ENCODE measurements around the gene UNC93B1.
"Not testable (repeated sequence)": the region's sequence is repeated elsewhere in the genome, so short reads cannot be mapped to it uniquely, and the experiment has no call there.

The UNC93B1 gene

GRCh38 chr11:68007498-68008380 lies 3.8 kb upstream of the UNC93B1 start:
- DNase-seq = no peak

DNA sequence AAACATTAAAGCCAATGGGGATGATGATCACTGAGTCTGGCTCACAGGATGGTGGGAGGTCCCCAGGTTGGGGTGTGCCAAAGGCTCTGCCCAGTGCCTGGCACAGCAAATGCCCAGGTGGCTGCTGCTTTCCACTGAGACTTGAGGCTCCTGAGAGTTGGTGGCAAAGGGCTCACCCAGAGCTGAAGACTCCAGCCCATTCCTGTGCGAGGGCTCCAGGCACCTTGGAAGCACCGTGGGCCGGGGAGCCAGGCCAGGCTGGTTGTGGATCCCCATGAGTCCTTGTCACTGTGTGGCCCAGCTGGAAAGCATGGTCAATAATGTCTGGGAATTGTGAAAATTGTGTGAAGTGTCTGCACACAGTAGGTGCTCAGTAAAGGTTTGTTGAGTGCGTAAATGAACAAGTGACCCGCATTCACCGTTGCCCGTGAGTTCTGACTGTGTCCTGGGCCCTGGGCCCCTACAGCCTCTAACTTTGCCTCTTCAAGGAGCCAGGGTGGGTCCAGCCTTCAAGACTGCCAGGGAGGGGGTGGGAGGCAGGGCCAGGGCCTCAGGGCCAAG lies 2.8 kb upstream of the UNC93B1 start:
- DNase-seq = no peak

GRCh38 chr11:68004551-68005335 lies 846 bp upstream of the UNC93B1 start:
- no peak for DNase-seq

DNA sequence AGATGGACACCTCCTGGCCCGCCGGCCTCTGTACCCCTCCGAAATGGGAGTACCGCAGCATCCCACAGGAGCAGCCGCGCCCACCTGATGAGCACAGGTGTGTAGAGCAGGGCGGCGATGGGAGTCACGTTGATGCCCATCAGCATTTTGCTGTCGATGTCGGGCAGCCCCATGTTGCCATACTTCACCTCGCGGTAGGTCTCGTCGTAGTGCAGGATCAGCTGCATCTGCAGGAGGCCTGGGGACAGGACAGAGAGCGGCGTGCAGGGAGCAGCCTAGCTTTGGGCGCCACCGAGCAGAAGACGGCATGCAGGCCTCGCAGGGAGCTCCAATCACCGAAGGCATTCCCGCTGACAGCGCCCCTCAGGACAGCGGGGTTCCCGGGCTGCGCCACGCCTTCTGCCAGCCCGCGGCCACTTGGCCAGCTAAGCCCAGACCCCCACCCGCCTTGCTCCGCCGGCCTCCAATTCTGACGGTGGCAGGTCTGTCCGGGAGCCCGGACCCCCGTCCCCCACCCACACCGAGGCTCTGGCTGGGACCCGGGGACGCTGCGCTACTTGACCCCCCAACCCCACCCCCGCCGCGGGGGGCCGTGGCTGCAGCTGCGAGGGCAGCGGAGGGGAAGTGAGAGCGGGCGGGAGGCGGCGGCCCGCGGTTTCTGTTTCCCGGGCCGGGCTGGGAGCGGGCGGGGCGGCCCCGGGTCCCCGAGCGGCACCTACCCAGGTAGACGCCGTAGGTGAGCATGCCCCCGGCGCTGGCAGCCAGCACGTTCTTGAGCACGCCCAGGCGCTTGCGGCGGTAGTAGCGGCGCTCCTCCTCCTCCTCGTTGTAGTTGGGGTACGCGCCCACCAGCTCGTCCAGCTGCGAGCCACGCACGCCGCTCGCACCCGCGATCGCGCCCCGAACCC lies 705 bp downstream of the UNC93B1 start:
- DNase-seq = peak; percentile 78

GRCh38 chr11:68002575-68002937 lies 1.3 kb downstream of the UNC93B1 start:
- DNase-seq = no peak

DNA sequence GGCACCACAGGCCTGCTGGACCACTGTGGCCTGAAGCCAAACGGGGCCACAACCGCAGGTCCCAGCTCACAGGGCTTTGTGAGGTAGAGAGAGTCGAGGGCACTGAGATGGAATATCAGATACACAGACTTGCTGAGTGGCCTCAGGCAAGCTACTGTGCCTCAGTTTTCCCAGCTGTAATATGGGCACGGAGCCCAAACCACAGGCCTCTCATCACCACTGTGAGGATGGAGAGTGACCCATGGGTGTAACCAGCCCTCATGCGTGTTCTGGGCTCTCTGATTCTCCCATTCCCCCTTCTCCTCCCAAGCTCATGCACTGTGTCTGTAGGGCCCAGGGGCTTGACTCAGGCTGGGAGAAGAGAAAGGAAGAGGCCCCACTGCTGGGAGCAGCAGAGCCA lies 4.2 kb downstream of the UNC93B1 start:
- no peak for DNase-seq

DNA sequence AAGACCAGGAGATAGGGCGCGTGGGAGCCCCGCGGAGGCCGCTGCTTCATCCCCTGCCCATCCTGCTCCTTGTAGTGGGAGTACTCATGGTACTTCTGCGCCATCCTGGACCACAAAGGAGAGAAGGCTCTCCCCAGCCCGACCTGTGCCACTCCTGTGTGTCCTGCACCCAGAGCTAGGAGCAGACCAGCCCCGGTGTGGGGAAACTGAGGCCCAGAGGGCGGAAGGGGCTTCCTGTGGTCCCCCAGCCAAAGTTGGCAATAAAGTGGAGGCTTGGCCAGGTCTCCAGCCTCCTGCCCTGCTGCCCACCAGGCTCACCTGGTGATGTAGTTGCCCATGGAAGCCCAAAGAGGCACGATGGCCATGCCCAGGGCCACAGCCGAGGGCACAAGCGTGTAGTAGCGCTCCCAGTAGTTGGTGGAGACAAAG lies 4.7 kb downstream of the UNC93B1 start:
- no peak for DNase-seq

- DNase-seq = peak; percentile 42
Measured at GRCh38 chr11:67998150-67999045, 5.5 kb downstream of the UNC93B1 start.

DNA sequence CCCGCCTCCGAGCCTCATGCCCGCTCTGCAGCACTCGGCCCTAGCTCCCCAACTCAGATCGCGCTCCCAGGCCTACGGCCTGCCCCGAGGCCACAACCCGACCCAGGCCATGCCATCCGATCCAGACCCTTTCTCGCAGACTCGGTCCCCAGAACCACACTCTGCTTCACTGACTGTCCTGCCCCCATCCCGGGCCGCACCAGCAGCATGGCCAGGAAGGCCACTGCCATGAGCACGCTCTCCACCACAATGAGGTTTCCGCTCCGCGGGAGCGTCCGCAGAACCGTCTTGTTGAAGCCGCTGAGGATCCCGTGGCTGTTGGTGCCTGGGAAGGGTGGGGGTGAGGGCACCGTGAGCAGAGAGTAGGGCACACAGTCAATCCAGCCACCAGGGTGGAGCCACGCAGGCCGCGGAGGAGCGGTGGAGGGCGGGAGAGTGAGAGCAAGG lies 6.4 kb downstream of the UNC93B1 start:
- DNase-seq = no peak

DNA sequence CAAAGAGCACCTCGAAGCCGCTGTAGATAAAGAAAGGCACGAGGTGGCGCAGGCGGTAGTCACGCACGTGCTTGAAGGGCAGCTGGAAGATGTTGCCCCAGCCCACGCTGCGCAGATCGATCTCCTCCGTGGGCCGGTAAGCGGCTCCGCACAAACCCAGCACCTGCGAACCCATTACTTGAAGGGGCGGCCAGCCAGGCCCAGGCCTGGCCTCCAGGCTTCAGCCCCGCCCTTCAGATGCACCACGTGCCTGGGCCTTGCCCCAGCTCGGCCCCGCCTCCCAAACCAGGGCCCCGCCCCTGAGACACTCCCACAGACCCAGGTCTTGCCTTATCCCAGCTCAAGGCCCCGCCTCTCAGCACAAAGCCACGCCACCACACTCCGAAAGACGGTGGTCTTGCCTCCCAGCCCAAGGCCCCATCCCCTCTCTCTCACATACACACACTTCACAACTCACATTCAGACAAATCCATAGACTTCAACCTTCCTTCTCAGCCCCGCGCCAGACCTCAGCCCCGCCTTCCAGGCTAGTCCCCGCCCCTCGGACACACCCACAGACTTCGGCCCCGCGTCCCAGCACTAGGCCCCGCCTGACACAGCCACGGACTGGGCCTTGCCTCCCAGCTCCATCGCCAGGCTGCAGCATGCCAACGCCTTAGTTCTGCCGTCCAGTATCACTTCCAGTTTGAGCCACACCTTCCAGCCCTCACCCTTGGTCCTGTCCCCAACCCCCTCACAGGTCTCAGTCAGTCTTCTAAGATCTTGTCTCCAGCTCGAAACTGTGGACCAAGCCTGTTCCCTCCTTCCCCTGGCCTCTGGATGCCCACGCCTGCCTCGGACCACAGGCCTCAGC lies 7.0 kb downstream of the UNC93B1 start:
- peak; percentile 22 for DNase-seq

- DNase-seq = no peak
Measured at GRCh38 chr11:67996051-67996450, 7.8 kb downstream of the UNC93B1 start.

DNA sequence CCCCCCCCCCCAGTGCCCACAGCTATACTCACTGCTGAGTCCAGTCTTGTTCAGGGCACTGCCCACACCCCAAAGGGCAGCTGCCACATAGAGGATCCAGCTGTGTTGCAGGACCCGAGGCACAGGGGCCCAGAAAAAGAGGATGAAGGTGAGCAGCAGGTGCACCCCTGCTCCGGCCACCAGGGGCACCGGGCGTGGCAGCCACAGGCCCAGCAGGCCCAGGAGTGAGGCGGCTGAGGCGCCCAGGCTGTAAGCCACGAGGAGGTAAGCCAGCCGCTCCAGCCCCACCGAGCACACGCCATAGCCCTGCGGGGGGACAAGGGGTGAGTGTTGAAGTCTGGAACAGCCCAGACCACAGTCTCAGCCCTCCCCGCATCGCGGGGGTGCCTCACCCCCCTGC lies 8.3 kb downstream of the UNC93B1 start:
- not testable (repeated sequence) for DNase-seq

DNA sequence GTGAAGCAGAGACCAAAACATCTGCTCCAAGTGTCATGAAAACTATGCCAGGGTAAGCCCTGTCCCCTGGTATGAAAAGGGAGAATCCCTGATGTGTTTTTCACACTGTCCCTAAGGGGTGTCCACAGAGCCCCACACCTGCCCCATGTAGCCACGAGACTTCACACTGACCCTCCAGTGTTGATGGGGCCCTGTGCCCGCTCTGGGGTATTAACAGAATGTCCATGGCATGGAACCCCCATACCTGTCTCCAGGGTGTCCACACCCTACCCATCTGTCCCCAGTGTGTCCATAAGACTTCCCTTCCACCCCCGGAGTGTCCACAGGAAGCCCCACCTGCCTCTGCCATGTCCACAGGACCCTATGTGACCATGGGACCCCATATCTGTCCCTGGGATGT lies 8.8 kb downstream of the UNC93B1 start:
- DNase-seq = not testable (repeated sequence)

DNA sequence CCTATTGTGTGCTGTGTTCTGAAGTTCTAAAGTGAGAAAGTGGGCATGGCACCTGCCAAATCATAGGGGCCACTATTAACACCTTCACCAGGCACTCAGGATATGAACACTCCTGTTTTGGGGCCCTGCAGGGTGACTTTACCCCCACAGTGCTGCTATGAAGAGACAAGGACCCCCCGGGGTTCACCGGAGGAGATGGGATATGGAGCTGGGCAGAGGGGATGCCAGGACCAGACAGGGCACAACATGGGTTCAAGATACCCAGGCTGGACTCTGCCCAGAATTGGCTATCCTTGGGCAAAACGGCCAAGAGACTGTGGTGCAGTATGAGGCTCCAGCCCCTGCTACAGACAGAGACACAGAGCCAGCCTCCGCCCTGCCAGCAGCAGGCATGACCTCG lies 9.5 kb downstream of the UNC93B1 start:
- not testable (repeated sequence) for DNase-seq

DNA sequence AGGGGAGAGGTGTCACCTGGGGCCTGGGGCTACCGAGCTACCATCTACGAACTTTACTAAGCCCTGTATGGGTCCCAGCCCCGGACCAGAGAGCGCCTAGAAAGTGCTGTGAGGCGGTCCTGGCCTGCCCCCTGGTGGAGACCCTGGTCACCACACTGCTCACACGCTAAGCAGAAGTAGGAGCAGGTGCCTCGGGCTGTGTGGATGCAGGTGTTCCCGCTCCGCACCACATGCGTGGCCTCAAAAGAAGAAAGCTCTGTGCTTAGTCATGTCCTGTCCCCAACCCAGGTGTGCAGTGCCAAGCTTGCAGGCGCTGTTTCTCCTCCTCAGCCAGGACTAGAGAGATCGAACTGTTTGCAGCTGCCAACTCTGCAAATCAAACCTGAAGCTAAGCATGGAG lies 10.1 kb downstream of the UNC93B1 start:
- peak; percentile 69 for DNase-seq

- DNase-seq = not testable (repeated sequence)
Measured at GRCh38 chr11:67991347-67992121, 12.4 kb downstream of the UNC93B1 start.

DNA sequence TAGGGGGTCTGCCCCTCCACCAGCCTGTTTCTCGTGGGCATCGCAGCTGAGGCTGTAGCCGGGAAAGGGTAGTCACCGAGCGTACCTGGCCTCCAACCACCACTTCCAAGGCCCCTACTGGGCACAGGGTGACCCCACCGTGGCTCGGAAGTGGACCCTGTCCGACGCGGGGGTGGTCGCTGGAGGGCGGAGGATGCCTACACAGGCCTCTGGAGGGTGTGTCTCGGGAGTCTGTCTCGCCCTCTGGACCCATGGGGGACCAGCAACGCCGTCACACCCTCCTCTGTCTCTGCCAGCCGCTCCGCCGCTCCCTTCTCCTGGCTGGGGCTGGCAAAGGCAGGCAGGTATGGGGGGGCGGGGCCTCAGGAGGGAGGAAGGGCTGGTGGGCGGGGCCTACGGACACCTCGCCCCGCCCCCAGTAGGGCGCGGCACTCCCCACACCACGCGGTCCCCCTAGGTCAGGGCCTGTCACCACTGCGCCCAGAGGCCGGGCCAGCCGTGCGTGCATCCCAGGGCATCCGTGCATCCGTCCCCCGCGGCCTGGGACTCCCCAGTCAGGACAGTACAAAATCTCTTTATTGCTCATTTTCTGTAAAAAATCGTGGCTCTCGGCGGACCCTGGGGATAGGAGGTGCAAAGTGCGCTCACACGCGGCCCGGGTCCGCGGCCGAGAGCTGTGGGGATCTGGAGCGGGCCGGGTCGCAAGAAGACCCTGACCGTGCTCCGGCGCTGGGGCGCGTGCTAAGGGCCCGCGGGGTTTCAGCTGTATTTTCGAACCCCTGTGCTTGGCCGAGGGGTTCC lies 13.2 kb downstream of the UNC93B1 start:
- DNase-seq = not testable (repeated sequence)

DNA sequence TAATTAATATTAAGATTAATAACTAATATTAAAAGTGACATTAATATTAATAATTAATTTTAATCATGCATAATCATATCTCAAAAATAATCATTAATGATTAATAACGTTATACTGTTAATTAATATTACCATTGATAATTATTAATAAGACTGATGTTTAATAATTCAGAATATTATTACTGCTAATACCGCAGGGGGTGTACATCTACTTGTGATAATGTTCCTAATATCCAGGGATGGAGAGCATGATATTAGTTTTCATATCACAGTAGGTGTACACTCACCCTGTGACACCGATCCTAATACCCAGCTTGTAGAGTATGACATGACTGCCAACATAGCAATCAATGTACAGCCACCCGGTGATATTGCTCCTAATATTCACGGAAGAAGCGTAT lies 18.6 kb downstream of the UNC93B1 start:
- DNase-seq = not testable (repeated sequence)

DNA sequence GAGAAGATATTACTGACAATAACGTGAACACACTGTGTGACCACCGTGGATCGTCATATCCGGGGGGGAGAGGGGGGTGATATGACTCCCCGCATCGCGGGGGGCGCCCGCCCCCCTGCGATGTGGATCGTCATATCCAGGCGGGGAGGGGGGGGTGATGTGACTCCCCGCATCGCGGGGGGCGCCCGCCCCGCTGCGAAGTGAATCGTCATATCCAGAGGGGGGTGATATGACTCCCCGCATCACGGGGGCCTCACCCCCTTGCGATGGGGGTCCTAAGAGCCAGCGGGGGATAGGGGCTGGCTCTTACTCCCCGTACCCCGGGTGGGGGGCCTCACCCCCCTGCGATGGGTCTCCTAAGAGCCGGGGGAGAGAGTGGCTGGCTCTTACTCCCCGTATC lies 19.9 kb downstream of the UNC93B1 start:
- no peak for DNase-seq

Data from CD4-positive, alpha-beta T cell treated with Interleukin-6 for 4 hours (primary cell).